ENCODE measurements around the gene DMRTB1.

Gene DMRTB1

GRCh38 chr1:53435151-53435550 is 24.0 kb upstream of the DMRTB1 start:
- Histone ChIP-seq H3K9ac (ENCODE audit: low read depth, low read length) (no peak overlapping the region), H3K4me1 (ENCODE audit: insufficient read depth, low read length) (no peaks in the 10 kb centered on the region), H3K27ac (ENCODE audit: low read length) (no peak overlapping the region), H2AFZ (ENCODE audit: low read depth, low read length) (no peak overlapping the region), H3K27me3 (ENCODE audit: insufficient read depth, low read length, poor library complexity) (peaks cover 16% of the 10 kb centered on the region), H3K36me3 (ENCODE audit: insufficient read depth, low read length) (no peaks in the 10 kb centered on the region), H4K20me1 (ENCODE audit: insufficient read depth, low read length) (no peaks in the 10 kb centered on the region), H3K4me3 (ENCODE audit: low read depth in 1 of 2, low read length in 2 of 2) (no peak overlapping the region), H3K9me3 (ENCODE audit: insufficient read depth, low read length, severe bottlenecking) (no peaks in the 10 kb centered on the region), H3K4me2 (ENCODE audit: insufficient read depth, low read length) (no peak overlapping the region), H3K79me2 (ENCODE audit: insufficient read depth, low read length) (no peaks in the 10 kb centered on the region)
- TF ChIP-seq EZH2 (IDR thresholded peaks at IDR 0.05; ENCODE audit: borderline replicate concordance, low read depth, low read length, severe bottlenecking) = no peak
- no peak for TF ChIP-seq CTCF (IDR thresholded peaks at IDR 0.05; ENCODE audit: borderline replicate concordance, extremely low read depth, low read length, poor library complexity, severe bottlenecking)
- no peak for ATAC-seq (ENCODE audit: insufficient read depth, low read depth)
- no peak for DNase-seq

GRCh38 chr1:53438427-53439336 is 20.5 kb upstream of the DMRTB1 start:
- H3K4me2 ChIP-seq (ENCODE audit: insufficient read depth, low read length) = no peak overlapping the region
- peaks cover 4% of the 10 kb centered on the region for H3K27me3 ChIP-seq (ENCODE audit: insufficient read depth, low read length, poor library complexity)
- TF ChIP-seq EZH2 (IDR thresholded peaks at IDR 0.05; ENCODE audit: borderline replicate concordance, low read depth, low read length, severe bottlenecking) (no peak), CTCF (IDR thresholded peaks at IDR 0.05; ENCODE audit: borderline replicate concordance, extremely low read depth, low read length, poor library complexity, severe bottlenecking) (no peak)
- H3K9ac ChIP-seq (ENCODE audit: low read depth, low read length) = no peak overlapping the region
- H3K36me3 ChIP-seq (ENCODE audit: insufficient read depth, low read length) = no peaks in the 10 kb centered on the region
- no peak overlapping the region for H3K27ac ChIP-seq (ENCODE audit: low read length)
- no peak overlapping the region for H2AFZ ChIP-seq (ENCODE audit: low read depth, low read length)
- H3K79me2 ChIP-seq (ENCODE audit: insufficient read depth, low read length) = no peaks in the 10 kb centered on the region
- ATAC-seq (ENCODE audit: insufficient read depth, low read depth) (no peak), DNase-seq (no peak)
- H3K4me1 ChIP-seq (ENCODE audit: insufficient read depth, low read length) = no peaks in the 10 kb centered on the region
- H4K20me1 ChIP-seq (ENCODE audit: insufficient read depth, low read length) = no peaks in the 10 kb centered on the region
- no peak overlapping the region for H3K4me3 ChIP-seq (ENCODE audit: low read depth in 1 of 2, low read length in 2 of 2)
- H3K9me3 ChIP-seq (ENCODE audit: insufficient read depth, low read length, severe bottlenecking) = no peaks in the 10 kb centered on the region

- Histone ChIP-seq H3K79me2 (ENCODE audit: insufficient read depth, low read length) (no peaks in the 10 kb centered on the region), H3K4me2 (ENCODE audit: insufficient read depth, low read length) (no peak overlapping the region), H3K27me3 (ENCODE audit: insufficient read depth, low read length, poor library complexity) (peaks cover 4% of the 10 kb centered on the region), H3K27ac (ENCODE audit: low read length) (no peak overlapping the region), H2AFZ (ENCODE audit: low read depth, low read length) (no peak overlapping the region), H3K4me1 (ENCODE audit: insufficient read depth, low read length) (no peaks in the 10 kb centered on the region), H3K9me3 (ENCODE audit: insufficient read depth, low read length, severe bottlenecking) (no peaks in the 10 kb centered on the region), H3K9ac (ENCODE audit: low read depth, low read length) (no peak overlapping the region), H4K20me1 (ENCODE audit: insufficient read depth, low read length) (no peaks in the 10 kb centered on the region), H3K4me3 (ENCODE audit: low read depth in 1 of 2, low read length in 2 of 2) (no peak overlapping the region), H3K36me3 (ENCODE audit: insufficient read depth, low read length) (no peaks in the 10 kb centered on the region)
- DNase-seq (no peak), ATAC-seq (ENCODE audit: insufficient read depth, low read depth) (no peak)
- TF ChIP-seq CTCF (IDR thresholded peaks at IDR 0.05; ENCODE audit: borderline replicate concordance, extremely low read depth, low read length, poor library complexity, severe bottlenecking) = no peak
- no peak for TF ChIP-seq EZH2 (IDR thresholded peaks at IDR 0.05; ENCODE audit: borderline replicate concordance, low read depth, low read length, severe bottlenecking)
Measured at GRCh38 chr1:53439337-53440207, 19.6 kb upstream of the DMRTB1 start.

Measured in DND-41 (cell line).